DND-41 (cell line): ENCODE measurements around the gene PDE6B.

Source experiments
- EZH2 ChIP-seq: IDR thresholded peaks from 3 replicates; pipeline ENCODE4 v1.6.1; 2012; ENCODE audit warnings: borderline replicate concordance, low read depth, mild to moderate bottlenecking, moderate library complexity, low read length, inconsistent platforms; ENCODE audit not compliant: severe bottlenecking
- TF ChIP-seq, protein P1 (sequence below): IDR thresholded peaks from 2 replicates; pipeline ENCODE4 v1.5.1; 2012; ENCODE audit warnings: borderline replicate concordance, low read length, moderate library complexity, mild to moderate bottlenecking; ENCODE audit not compliant: poor library complexity, severe bottlenecking; ENCODE audit errors: extremely low read depth

DNA sequence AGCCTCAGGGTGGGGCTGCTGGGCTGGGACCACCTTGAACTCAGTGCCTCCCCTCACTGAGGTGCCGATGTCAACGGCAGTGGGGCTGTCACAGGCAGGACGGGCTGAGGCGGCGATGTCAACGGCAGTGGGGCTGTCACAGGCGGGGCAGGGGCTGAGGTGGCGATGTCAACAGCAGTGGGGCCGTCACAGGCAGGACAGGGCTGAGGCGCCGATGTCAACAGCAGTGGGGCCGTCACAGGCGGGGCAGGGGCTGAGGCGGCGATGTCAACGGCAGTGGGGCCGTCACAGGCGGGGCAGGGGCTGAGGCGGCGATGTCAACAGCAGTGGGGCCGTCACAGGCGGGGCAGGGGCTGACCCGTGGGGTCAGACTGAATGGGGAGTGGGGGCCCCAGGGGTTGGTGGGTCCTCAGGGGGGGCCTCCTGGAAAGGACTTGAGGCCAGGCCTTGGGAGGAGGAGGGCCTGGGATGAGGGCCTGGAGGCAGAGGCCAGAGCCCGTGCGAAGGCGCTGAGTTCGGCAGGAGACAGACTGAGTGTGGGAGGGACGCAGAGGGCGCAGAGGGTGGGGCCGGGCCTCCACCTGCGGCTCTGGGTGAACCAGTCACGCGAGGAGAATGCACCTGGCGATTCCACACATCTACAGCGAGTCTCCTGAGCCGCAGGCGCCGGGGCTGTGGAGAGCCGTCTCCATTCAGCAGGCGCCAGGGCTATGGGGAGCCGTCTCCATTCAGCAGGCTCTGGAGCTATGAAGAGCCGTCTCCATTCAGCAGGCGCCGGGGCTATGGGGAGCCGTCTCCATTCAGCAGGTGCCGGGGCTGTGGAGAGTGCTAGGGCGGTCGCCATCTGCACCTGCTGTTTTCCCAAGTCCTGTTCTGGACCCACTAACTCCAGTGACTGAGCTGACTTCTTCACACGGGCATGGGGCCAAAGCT, 25.8 kb downstream of the PDE6B start:
- TF ChIP-seq, protein P1, sequence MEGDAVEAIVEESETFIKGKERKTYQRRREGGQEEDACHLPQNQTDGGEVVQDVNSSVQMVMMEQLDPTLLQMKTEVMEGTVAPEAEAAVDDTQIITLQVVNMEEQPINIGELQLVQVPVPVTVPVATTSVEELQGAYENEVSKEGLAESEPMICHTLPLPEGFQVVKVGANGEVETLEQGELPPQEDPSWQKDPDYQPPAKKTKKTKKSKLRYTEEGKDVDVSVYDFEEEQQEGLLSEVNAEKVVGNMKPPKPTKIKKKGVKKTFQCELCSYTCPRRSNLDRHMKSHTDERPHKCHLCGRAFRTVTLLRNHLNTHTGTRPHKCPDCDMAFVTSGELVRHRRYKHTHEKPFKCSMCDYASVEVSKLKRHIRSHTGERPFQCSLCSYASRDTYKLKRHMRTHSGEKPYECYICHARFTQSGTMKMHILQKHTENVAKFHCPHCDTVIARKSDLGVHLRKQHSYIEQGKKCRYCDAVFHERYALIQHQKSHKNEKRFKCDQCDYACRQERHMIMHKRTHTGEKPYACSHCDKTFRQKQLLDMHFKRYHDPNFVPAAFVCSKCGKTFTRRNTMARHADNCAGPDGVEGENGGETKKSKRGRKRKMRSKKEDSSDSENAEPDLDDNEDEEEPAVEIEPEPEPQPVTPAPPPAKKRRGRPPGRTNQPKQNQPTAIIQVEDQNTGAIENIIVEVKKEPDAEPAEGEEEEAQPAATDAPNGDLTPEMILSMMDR = no peak
- no peak for TF ChIP-seq EZH2
